Esophagus squamous epithelium (tissue), 4 donors: ENCODE measurements around the gene FZD4.

ENCODE experiments used
- CTCF ChIP-seq, 6 experiments: fragments of 450-650 bp in 4 of 6; fragments of 200-600 bp in 2 of 6; sonication (generic) in 2 of 6; IDR thresholded peaks; one replicate each; pipeline ENCODE4 v1.5.1; 2016 to 2019; ENCODE audit warnings: antibody characterized with exemption in 6 of 6, mild to moderate bottlenecking in 4 of 6, moderate library complexity in 4 of 6
- POLR2A ChIP-seq, 4 donors: fragments of 450-650 bp; IDR thresholded peaks; one replicate each; pipeline ENCODE4 v1.6.1; 2017; ENCODE audit warnings: antibody characterized with exemption in 4 of 4, mild to moderate bottlenecking in 4 of 4, moderate library complexity in 3 of 4

DNA sequence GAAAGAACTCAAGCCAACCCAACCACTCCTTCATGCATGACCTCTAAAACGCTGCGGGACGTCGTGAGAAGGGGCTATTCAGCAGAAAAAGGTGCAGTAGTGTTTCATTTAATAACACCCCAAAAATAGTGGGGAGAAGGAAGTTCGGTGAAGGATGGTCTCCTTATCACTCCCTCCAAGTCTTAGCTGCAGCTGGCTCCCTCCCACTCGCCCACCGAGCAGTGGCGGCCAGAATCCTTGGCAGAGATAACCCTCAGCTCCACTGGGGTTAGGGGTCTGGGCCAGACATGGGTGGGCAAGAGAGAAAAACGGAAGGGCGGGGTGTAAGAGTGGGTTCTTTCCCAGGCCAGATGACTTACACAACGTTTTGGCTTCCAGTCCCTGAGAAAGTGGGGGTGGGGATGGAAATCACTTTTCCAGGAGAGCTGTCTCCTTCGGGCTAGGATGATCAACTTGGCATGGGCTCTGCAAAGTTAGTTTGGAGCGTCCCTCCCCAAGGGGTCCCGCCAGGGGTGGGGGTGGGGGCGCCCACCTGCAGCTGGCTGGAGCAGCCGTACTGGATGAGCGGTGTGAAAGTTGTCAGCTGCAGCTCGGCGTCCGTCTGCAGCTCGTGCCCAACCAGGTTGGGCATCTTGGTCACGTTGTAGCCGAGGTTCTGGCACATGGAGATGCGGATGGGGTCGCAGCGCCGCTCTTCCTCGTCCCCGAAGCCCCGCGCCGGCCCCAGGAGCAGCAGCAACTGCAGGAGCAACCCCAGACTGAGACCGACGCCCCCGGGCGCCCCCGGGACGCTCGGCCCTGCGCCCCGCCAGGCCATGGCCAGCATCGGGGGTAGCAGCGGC lies 705 bp downstream of the FZD4 start:
- no peak for TF ChIP-seq CTCF (IDR thresholded peaks at IDR 0.05)
- no peak for TF ChIP-seq POLR2A (IDR thresholded peaks at IDR 0.05)
